ENCODE results near the gene TCF7L1.

- TF ChIP-seq ADNP (tag; IDR thresholded peaks at IDR 0.05) (no peak), CTCF (IDR thresholded peaks at IDR 0.05 in 2 of 3, conservative IDR thresholded peaks at IDR 0.05 in 1 of 3; ENCODE audit: insufficient read depth in 2 of 3, low read depth in 1 of 3, low read length in 3 of 3) (no peak), RAD51 (IDR thresholded peaks at IDR 0.05; ENCODE audit: borderline replicate concordance, low read depth) (no peak), POLR2AphosphoS2 (IDR thresholded peaks at IDR 0.05; ENCODE audit: low read length) (no peak)
Measured at GRCh38 chr2:85244828-85245227, 111.6 kb downstream of the TCF7L1 start.

Measured in K562 (cell line).